ENCODE results near the gene ULBP3.
"Not testable (repeated sequence)": the region's sequence is repeated elsewhere in the genome, so short reads cannot be mapped to it uniquely, and the experiment has no call there.

The ULBP3 gene

GRCh38 chr6:150017186-150017521 lies 51.8 kb downstream of the ULBP3 start:
- not testable (repeated sequence) for DNase-seq (ENCODE audit: low read depth in 1 of 2, low spot score in 1 of 2)

GRCh38 chr6:150016324-150017185 lies 52.4 kb downstream of the ULBP3 start:
- no peak for DNase-seq (ENCODE audit: low read depth in 1 of 2, low spot score in 1 of 2)

GRCh38 chr6:150015281-150016001 lies 53.5 kb downstream of the ULBP3 start:
- not testable (repeated sequence) for DNase-seq (ENCODE audit: low read depth in 1 of 2, low spot score in 1 of 2)

GRCh38 chr6:150014623-150015280 lies 54.2 kb downstream of the ULBP3 start:
- not testable (repeated sequence) for DNase-seq (ENCODE audit: low read depth in 1 of 2, low spot score in 1 of 2)

- not testable (repeated sequence) for DNase-seq (ENCODE audit: low read depth in 1 of 2, low spot score in 1 of 2)
Observed at GRCh38 chr6:150013785-150014622, 54.9 kb downstream of the ULBP3 start.

GRCh38 chr6:150012846-150013784 lies 55.8 kb downstream of the ULBP3 start:
- DNase-seq (ENCODE audit: low read depth in 1 of 2, low spot score in 1 of 2) = not testable (repeated sequence)

Measured in activated T-helper 1 cell treated with anti-CD3 and anti-CD28 coated beads, Interleukin-2, amount 50 U/mL, for 16 hours (primary cell).